Keratinocyte (primary cell): ENCODE measurements around the gene E2F8. TPM values are rescaled to one million over a fixed set of nuclear protein-coding genes. Genes with fewer than 3 reads are reported as not detected.

Source experiments
- DNase-seq: peaks from one replicate; pipeline ENCODE4 v3.0.0-alpha.2; 2011; ENCODE audit warnings: low read depth, missing footprints, low spot score
- FAIRE-seq: peaks from 2 replicates; lab custom pipeline; 2011; peaks lifted over from hg19 to GRCh38; lab: Jason Lieb, UNC
- H2AFZ ChIP-seq: 2 replicates; pipeline ENCODE4 v1.6.0; 2012; ENCODE audit warnings: low read length, control low read depth, inconsistent platforms; ENCODE audit not compliant: control insufficient read depth
- H3K27ac ChIP-seq: 2 replicates; pipeline ENCODE4 v1.5.1; 2011; ENCODE audit warnings: low read length; ENCODE audit not compliant: control insufficient read depth, insufficient read depth
- H3K27me3 ChIP-seq: 3 replicates; pipeline ENCODE4 v1.6.0; 2011; ENCODE audit warnings: low read length; ENCODE audit not compliant: control insufficient read depth, insufficient read depth; ENCODE audit errors: extremely low read depth
- H3K36me3 ChIP-seq, 2 experiments: 2 replicates in 1 of 2; 3 replicates in 1 of 2; pipeline ENCODE4 v1.5.1; 2011; ENCODE audit warnings: low read length in 2 of 2, mild to moderate bottlenecking in 1 of 2; ENCODE audit not compliant: control insufficient read depth in 2 of 2, insufficient read depth in 2 of 2; ENCODE audit errors: extremely low read depth in 1 of 2
- H3K4me1 ChIP-seq: 3 replicates; pipeline ENCODE4 v1.5.1; 2011; ENCODE audit warnings: low read length; ENCODE audit not compliant: control insufficient read depth, insufficient read depth; ENCODE audit errors: extremely low read depth
- H3K4me2 ChIP-seq: 3 replicates; pipeline ENCODE4 v1.6.0; 2011; ENCODE audit warnings: low read depth, low read length; ENCODE audit not compliant: control insufficient read depth, insufficient read depth; ENCODE audit errors: extremely low read depth
- H3K4me3 ChIP-seq, 3 experiments: fragments of 200-600 bp in 1 of 3; sonication (generic) in 1 of 3; 2 replicates in 2 of 3; 3 replicates in 1 of 3; pipeline ENCODE4 v1.5.1; 2011 to 2016; ENCODE audit warnings: low read length in 3 of 3, mild to moderate bottlenecking in 3 of 3, control low read depth in 2 of 3, inconsistent platforms in 1 of 3, low read depth in 1 of 3, mixed read lengths in 1 of 3, mixed run types in 1 of 3, moderate library complexity in 1 of 3; ENCODE audit not compliant: control insufficient read depth in 2 of 3, insufficient read depth in 2 of 3; ENCODE audit errors: extremely low read depth in 1 of 3
- H3K79me2 ChIP-seq: 2 replicates; pipeline ENCODE4 v1.6.0; 2012; ENCODE audit warnings: low read length; ENCODE audit not compliant: control insufficient read depth, insufficient read depth
- H3K9ac ChIP-seq: 3 replicates; pipeline ENCODE4 v1.6.0; 2011; ENCODE audit warnings: low read length; ENCODE audit not compliant: control insufficient read depth, insufficient read depth; ENCODE audit errors: extremely low read depth
- H3K9me1 ChIP-seq: 3 replicates; pipeline ENCODE4 v1.6.0; 2011; ENCODE audit warnings: low read length; ENCODE audit not compliant: control insufficient read depth, insufficient read depth; ENCODE audit errors: extremely low read depth
- H3K9me3 ChIP-seq: 2 replicates; pipeline ENCODE4 v1.5.1; 2012; ENCODE audit warnings: low read depth, low read length; ENCODE audit not compliant: control insufficient read depth
- H4K20me1 ChIP-seq: 3 replicates; pipeline ENCODE4 v1.6.0; 2011; ENCODE audit warnings: low read length; ENCODE audit not compliant: control insufficient read depth, insufficient read depth; ENCODE audit errors: extremely low read depth
- EZH2 ChIP-seq: IDR thresholded peaks from one replicate; pipeline ENCODE4 v1.6.1; 2012; ENCODE audit warnings: inconsistent platforms, mild to moderate bottlenecking, low read length, moderate library complexity
- dilution Hi-C: fragments of 300-500 bp; cut with MboI; formaldehyde crosslinking; loops from one replicate; pipeline ENCODE4 v1.7.0; 2020; ENCODE audit warnings: low sequenced_read_pairs; ENCODE audit not compliant: extremely low pct_ligation_motif_present
- polyA plus RNA-seq, 5 experiments: library from polyadenylated mRNA; depleted of rRNA in 3 of 5; stranded (reverse) in 3 of 5; stranded (forward) in 1 of 5; unstranded in 1 of 5; fragments of >200 nt; gene quantifications; 1 replicate in 1 of 5; 2 replicates in 3 of 5; 3 replicates in 1 of 5; pipeline versions ENCODE4 v1.2.1 to v1.2.3, GENCODE V29; 2011 to 2012; ENCODE audit warnings: missing spikeins in 2 of 5, low read depth in 1 of 5, low replicate concordance in 1 of 5
- TF ChIP-seq, protein P1 (sequence below), 3 experiments: IDR thresholded peaks in 1 of 3; conservative IDR thresholded peaks in 1 of 3; optimal IDR thresholded peaks in 1 of 3; 2 replicates in 2 of 3; 3 replicates in 1 of 3; pipeline versions ENCODE3 to v1.5.1; 2011; ENCODE audit warnings: low read length in 3 of 3, mild to moderate bottlenecking in 3 of 3, moderate library complexity in 2 of 3, control low read depth in 1 of 3, inconsistent platforms in 1 of 3; ENCODE audit not compliant: insufficient read depth in 2 of 3; ENCODE audit errors: extremely low read depth in 1 of 3

E2F8 gene
- polyA plus RNA-seq, 1 donor (not counting 4 experiments of a cell fraction or from before 2014, with no cell fraction given) = 2.0 TPM

- DNase-seq (no peak), FAIRE-seq (no peak)
- H3K4me1 ChIP-seq = peaks cover 44% of the 10 kb centered on the region
- TF ChIP-seq, protein P1, sequence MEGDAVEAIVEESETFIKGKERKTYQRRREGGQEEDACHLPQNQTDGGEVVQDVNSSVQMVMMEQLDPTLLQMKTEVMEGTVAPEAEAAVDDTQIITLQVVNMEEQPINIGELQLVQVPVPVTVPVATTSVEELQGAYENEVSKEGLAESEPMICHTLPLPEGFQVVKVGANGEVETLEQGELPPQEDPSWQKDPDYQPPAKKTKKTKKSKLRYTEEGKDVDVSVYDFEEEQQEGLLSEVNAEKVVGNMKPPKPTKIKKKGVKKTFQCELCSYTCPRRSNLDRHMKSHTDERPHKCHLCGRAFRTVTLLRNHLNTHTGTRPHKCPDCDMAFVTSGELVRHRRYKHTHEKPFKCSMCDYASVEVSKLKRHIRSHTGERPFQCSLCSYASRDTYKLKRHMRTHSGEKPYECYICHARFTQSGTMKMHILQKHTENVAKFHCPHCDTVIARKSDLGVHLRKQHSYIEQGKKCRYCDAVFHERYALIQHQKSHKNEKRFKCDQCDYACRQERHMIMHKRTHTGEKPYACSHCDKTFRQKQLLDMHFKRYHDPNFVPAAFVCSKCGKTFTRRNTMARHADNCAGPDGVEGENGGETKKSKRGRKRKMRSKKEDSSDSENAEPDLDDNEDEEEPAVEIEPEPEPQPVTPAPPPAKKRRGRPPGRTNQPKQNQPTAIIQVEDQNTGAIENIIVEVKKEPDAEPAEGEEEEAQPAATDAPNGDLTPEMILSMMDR (optimal IDR thresholded peaks at IDR 0.05 in 1 of 3, IDR thresholded peaks at IDR 0.05 in 1 of 3, conservative IDR thresholded peaks at IDR 0.05 in 1 of 3; ENCODE audit: extremely low read depth in 1 of 3, insufficient read depth in 2 of 3, low read length in 3 of 3) = no peak
- no peak for TF ChIP-seq EZH2
- no peaks in the 10 kb centered on the region for H4K20me1 ChIP-seq
- H3K9me1 ChIP-seq = peaks cover 2% of the 10 kb centered on the region
- peak overlapping the region; percentile 92 for H3K27ac ChIP-seq
- no peaks in the 10 kb centered on the region for H3K27me3 ChIP-seq
- H3K4me2 ChIP-seq = peak overlapping the region; percentile 94
- H2AFZ ChIP-seq = no peak overlapping the region
- no peaks in the 10 kb centered on the region for H3K79me2 ChIP-seq
- dilution Hi-C loops = no loop called here
- no peaks in the 10 kb centered on the region for H3K9me3 ChIP-seq
- no peak overlapping the region for H3K4me3 ChIP-seq
- H3K36me3 ChIP-seq = no peaks in the 10 kb centered on the region
- no peak overlapping the region for H3K9ac ChIP-seq
Observed at GRCh38 chr11:19243613-19244012, 2.9 kb upstream of the E2F8 start.

- H3K4me3 ChIP-seq = no peak overlapping the region
- peak overlapping the region; percentile 92 for H3K27ac ChIP-seq
- peak overlapping the region; percentile 94 for H3K4me2 ChIP-seq
- no peaks in the 10 kb centered on the region for H3K9me3 ChIP-seq
- FAIRE-seq (peak; percentile 44), DNase-seq (no peak)
- H4K20me1 ChIP-seq = no peaks in the 10 kb centered on the region
- no peaks in the 10 kb centered on the region for H3K79me2 ChIP-seq
- no peak overlapping the region for H2AFZ ChIP-seq
- H3K9me1 ChIP-seq = peaks cover 2% of the 10 kb centered on the region
- dilution Hi-C loops = no loop called here
- H3K4me1 ChIP-seq = peaks cover 45% of the 10 kb centered on the region
- H3K36me3 ChIP-seq = no peaks in the 10 kb centered on the region
- TF ChIP-seq, protein P1 (optimal IDR thresholded peaks at IDR 0.05 in 1 of 3, IDR thresholded peaks at IDR 0.05 in 1 of 3, conservative IDR thresholded peaks at IDR 0.05 in 1 of 3; ENCODE audit: extremely low read depth in 1 of 3, insufficient read depth in 2 of 3, low read length in 3 of 3) = no peak
- TF ChIP-seq EZH2 = no peak
- no peaks in the 10 kb centered on the region for H3K27me3 ChIP-seq
- H3K9ac ChIP-seq = no peak overlapping the region
Observed at GRCh38 chr11:19243143-19243542, 2.4 kb upstream of the E2F8 start.
